ENCODE data around the gene ZFP64. TPM values are rescaled to one million over a fixed set of nuclear protein-coding genes. Genes with fewer than 3 reads are reported as not detected.

Gene ZFP64
- total and polyA plus RNA-seq, 4 experiments from 2014 or later = 6.2 to 12.8 (median 11.3) TPM

- peaks cover 70 to 77% of the 10 kb centered on the region in 2 donors for H3K36me3 Mint-ChIP-seq
Observed at GRCh38 chr20:52160621-52161204, 30.9 kb downstream of the ZFP64 start.

GRCh38 chr20:52160049-52160570, 31.5 kb downstream of the ZFP64 start:
- Histone ChIP-seq H3K4me1 (ENCODE audit: insufficient read depth, low read length) (no peaks in the 10 kb centered on the region), H3K4me3 (ENCODE audit: low read length in 2 of 2) (no peak overlapping the region), H3K27me3 (ENCODE audit: insufficient read depth, low read length) (no peaks in the 10 kb centered on the region), H3K27ac (ENCODE audit: low read depth, low read length) (no peak overlapping the region), H3K9me3 (ENCODE audit: control insufficient read depth in 1 of 2, low read length in 2 of 2) (no peaks in the 10 kb centered on the region), H3K36me3 (ENCODE audit: insufficient read depth, low read length) (peaks cover 22% of the 10 kb centered on the region)
- H3K27ac Mint-ChIP-seq = peak overlapping the region in 1 of 7 donors; percentile 73
- H3K9me3 Mint-ChIP-seq = peaks cover 0 to 4% (median under 1%) of the 10 kb centered on the region in 8 donors
- peaks cover 0 to 2% (median 0%) of the 10 kb centered on the region in 4 donors for H3K4me1 Mint-ChIP-seq
- peaks cover 66 to 74% of the 10 kb centered on the region in 2 donors for H3K36me3 Mint-ChIP-seq
- no peaks in the 10 kb centered on the region for H3K27me3 Mint-ChIP-seq
- no peak overlapping the region for H3K4me3 Mint-ChIP-seq
- ChIA-PET POLR2A (ENCODE audit: partially characterized antibody) (no interaction called here), CTCF (ENCODE audit: partially characterized antibody) (interaction anchor here (1.1 to 2.0 kb wide), 2 partner anchors 10 to 31 kb away, joined by 3 to 8 read pairs; partner anchors contain the start of gene ZFP64)
- intact Hi-C loops (cut with micrococcal nuclease) = no loop called here
- DNase-seq = no peak

More at GRCh38 chr20:52160621-52161204, 30.9 kb downstream of the ZFP64 start:
- Histone ChIP-seq H3K4me3 (ENCODE audit: low read length in 2 of 2) (no peak overlapping the region), H3K27ac (ENCODE audit: low read depth, low read length) (no peak overlapping the region), H3K9me3 (ENCODE audit: control insufficient read depth in 1 of 2, low read length in 2 of 2) (no peaks in the 10 kb centered on the region), H3K27me3 (ENCODE audit: insufficient read depth, low read length) (no peaks in the 10 kb centered on the region), H3K36me3 (ENCODE audit: insufficient read depth, low read length) (peaks cover 22% of the 10 kb centered on the region), H3K4me1 (ENCODE audit: insufficient read depth, low read length) (no peaks in the 10 kb centered on the region)
- no peak for DNase-seq
- Mint-ChIP-seq H3K27me3 (no peaks in the 10 kb centered on the region), H3K4me1 (peaks cover 0 to 2% (median 0%) of the 10 kb centered on the region in 4 donors), H3K4me3 (no peak overlapping the region), H3K9me3 (peaks cover 0 to 4% (median 1%) of the 10 kb centered on the region in 8 donors), H3K27ac (peak overlapping the region in 1 of 7 donors; percentile 3)
- ChIA-PET CTCF (ENCODE audit: partially characterized antibody) (interaction anchor here (1.1 to 2.0 kb wide), 2 partner anchors 10 to 31 kb away, joined by 3 to 8 read pairs; partner anchors contain the start of gene ZFP64), POLR2A (ENCODE audit: partially characterized antibody) (no interaction called here)
- intact Hi-C loops (cut with micrococcal nuclease) = no loop called here

DNA sequence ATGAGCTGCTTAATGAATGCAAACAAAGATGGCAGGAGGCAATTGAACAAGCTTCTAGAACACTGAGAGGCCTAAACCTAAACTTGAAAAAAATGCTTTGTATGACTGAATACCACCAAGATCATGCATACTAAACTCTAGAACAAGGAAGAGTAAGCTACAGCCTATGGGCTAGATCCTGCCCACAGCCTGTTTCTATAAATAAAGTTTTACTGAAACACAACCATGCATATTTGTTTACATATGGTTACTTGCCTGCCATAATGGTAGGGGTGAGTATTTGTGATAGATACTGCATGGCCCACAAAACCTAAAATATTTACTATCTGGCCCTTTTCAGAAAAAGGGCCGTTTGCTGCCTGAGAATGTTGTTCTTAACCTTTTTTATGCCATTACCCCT, 37.0 kb downstream of the ZFP64 start:
- Mint-ChIP-seq H3K4me3 (no peak overlapping the region), H3K4me1 (no peaks in the 10 kb centered on the region), H3K27ac (peak overlapping the region in 1 of 7 donors; percentile 72), H3K9me3 (peaks cover 0 to 4% (median 0%) of the 10 kb centered on the region in 8 donors), H3K36me3 (peaks cover 53 to 59% of the 10 kb centered on the region in 2 donors), H3K27me3 (no peaks in the 10 kb centered on the region)
- Histone ChIP-seq H3K27ac (ENCODE audit: low read depth, low read length) (no peak overlapping the region), H3K4me1 (ENCODE audit: insufficient read depth, low read length) (no peaks in the 10 kb centered on the region), H3K27me3 (ENCODE audit: insufficient read depth, low read length) (no peaks in the 10 kb centered on the region), H3K4me3 (ENCODE audit: low read length in 2 of 2) (no peak overlapping the region), H3K36me3 (ENCODE audit: insufficient read depth, low read length) (peaks cover 13% of the 10 kb centered on the region), H3K9me3 (ENCODE audit: control insufficient read depth in 1 of 2, low read length in 2 of 2) (no peaks in the 10 kb centered on the region)
- no peak for DNase-seq
- intact Hi-C loops (cut with micrococcal nuclease) = no loop called here
- POLR2A ChIA-PET (ENCODE audit: partially characterized antibody) = no interaction called here
- CTCF ChIA-PET (ENCODE audit: partially characterized antibody) = interaction anchor here (1.5 kb wide), 1 partner anchor 26 kb away, joined by 7 read pairs; no protein-coding TSS in a partner anchor

DNA sequence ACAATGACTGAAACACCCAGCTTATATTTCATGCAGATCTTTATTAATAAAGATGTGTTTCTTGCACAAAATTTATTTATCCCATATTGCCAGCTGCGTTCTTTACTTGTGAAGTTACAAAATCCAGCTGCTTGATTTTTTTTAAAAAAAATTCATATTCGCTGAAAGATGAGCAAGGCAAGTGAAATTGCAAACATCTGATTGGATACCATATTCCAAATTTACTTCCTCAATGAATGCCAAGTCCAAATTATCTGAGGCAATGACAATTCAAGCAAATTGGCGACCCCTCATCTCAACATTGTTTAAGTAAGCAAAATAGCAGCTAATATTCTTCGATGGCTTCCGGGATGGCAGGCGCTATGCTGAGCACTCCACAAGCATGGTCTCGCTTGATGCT, 37.7 kb downstream of the ZFP64 start:
- peak overlapping the region in 1 of 7 donors; percentile 61 for H3K27ac Mint-ChIP-seq
- Histone ChIP-seq H3K27me3 (ENCODE audit: insufficient read depth, low read length) (no peaks in the 10 kb centered on the region), H3K27ac (ENCODE audit: low read depth, low read length) (no peak overlapping the region), H3K36me3 (ENCODE audit: insufficient read depth, low read length) (peaks cover 9% of the 10 kb centered on the region), H3K4me3 (ENCODE audit: low read length in 2 of 2) (no peak overlapping the region), H3K9me3 (ENCODE audit: control insufficient read depth in 1 of 2, low read length in 2 of 2) (no peaks in the 10 kb centered on the region), H3K4me1 (ENCODE audit: insufficient read depth, low read length) (no peaks in the 10 kb centered on the region)
- H3K36me3 Mint-ChIP-seq = peaks cover 47 to 53% of the 10 kb centered on the region in 2 donors
- no peaks in the 10 kb centered on the region for H3K4me1 Mint-ChIP-seq
- peaks cover 0 to 4% (median 0%) of the 10 kb centered on the region in 8 donors for H3K9me3 Mint-ChIP-seq
- H3K27me3 Mint-ChIP-seq = no peaks in the 10 kb centered on the region
- intact Hi-C loops (cut with micrococcal nuclease) = no loop called here
- no peak overlapping the region for H3K4me3 Mint-ChIP-seq
- no peak for DNase-seq
- POLR2A ChIA-PET (ENCODE audit: partially characterized antibody) = no interaction called here
- CTCF ChIA-PET (ENCODE audit: partially characterized antibody) = interaction anchor here (1.5 kb wide), 1 partner anchor 25 kb away, joined by 7 read pairs; no protein-coding TSS in a partner anchor

DNA sequence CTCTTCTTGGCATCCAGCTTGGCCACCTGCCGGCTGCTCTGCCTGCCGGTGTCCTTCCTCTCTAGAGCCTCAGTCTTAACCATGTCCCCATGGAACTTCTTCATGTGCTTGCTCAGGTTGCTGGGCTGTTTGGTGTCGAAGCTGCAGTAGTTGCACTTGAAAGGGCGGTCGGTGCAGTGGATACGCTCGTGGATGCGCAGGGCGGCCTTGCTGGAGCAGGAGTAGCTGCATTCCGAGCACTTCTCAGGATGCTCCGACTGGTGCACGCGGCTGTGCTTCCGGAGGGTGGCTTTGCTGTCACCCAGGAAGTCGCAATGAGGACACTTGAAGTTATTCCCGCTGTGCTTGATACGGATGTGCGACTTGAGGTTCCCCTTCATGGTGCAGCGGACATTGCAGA, 38.7 kb downstream of the ZFP64 start:
- Mint-ChIP-seq H3K27me3 (no peaks in the 10 kb centered on the region), H3K36me3 (peaks cover 40 to 43% of the 10 kb centered on the region in 2 donors), H3K9me3 (peaks cover 0 to 1% (median 0%) of the 10 kb centered on the region in 8 donors), H3K4me1 (no peaks in the 10 kb centered on the region), H3K4me3 (no peak overlapping the region), H3K27ac (no peak overlapping the region)
- ChIA-PET CTCF (ENCODE audit: partially characterized antibody) (no interaction called here), POLR2A (ENCODE audit: partially characterized antibody) (no interaction called here)
- peaks cover 6% of the 10 kb centered on the region for H3K36me3 ChIP-seq (ENCODE audit: insufficient read depth, low read length)
- intact Hi-C loops (cut with micrococcal nuclease) = no loop called here
- H3K9me3 ChIP-seq (ENCODE audit: control insufficient read depth in 1 of 2, low read length in 2 of 2) = no peaks in the 10 kb centered on the region
- DNase-seq = no peak
- H3K4me3 ChIP-seq (ENCODE audit: low read length in 2 of 2) = no peak overlapping the region
- H3K27me3 ChIP-seq (ENCODE audit: insufficient read depth, low read length) = no peaks in the 10 kb centered on the region
- no peaks in the 10 kb centered on the region for H3K4me1 ChIP-seq (ENCODE audit: insufficient read depth, low read length)
- H3K27ac ChIP-seq (ENCODE audit: low read depth, low read length) = no peak overlapping the region

DNA sequence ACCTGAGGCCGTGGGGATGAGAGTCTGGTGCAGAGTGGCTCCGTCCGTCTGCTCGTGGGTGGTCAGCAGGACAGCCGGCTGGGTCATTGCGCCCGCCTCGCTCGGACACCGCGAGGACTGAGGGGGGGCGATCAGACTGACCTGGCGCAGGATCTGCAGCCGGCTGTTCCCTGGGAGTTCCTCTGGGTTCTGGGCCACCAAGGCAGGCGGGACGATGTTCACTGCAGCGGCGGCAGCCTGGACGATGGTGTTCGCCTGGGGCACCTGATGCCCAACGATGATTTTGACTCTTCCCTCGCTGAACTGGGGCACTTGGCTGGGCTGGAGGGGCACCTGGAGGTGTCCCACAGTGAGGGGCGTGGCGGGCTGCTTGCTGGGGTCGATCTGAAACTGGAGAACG, 39.2 kb downstream of the ZFP64 start:
- Histone ChIP-seq H3K4me1 (ENCODE audit: insufficient read depth, low read length) (no peaks in the 10 kb centered on the region), H3K9me3 (ENCODE audit: control insufficient read depth in 1 of 2, low read length in 2 of 2) (no peaks in the 10 kb centered on the region), H3K36me3 (ENCODE audit: insufficient read depth, low read length) (peaks cover 6% of the 10 kb centered on the region), H3K27me3 (ENCODE audit: insufficient read depth, low read length) (no peaks in the 10 kb centered on the region), H3K4me3 (ENCODE audit: low read length in 2 of 2) (no peak overlapping the region), H3K27ac (ENCODE audit: low read depth, low read length) (no peak overlapping the region)
- no peak for DNase-seq
- CTCF ChIA-PET (ENCODE audit: partially characterized antibody) = interaction anchor here (1.1 kb wide), 1 partner anchor 24 kb away, joined by 4 read pairs; no protein-coding TSS in a partner anchor
- H3K27ac Mint-ChIP-seq = peak overlapping the region in 1 of 7 donors; percentile 25
- H3K4me3 Mint-ChIP-seq = no peak overlapping the region
- peaks cover 36 to 40% of the 10 kb centered on the region in 2 donors for H3K36me3 Mint-ChIP-seq
- H3K4me1 Mint-ChIP-seq = no peaks in the 10 kb centered on the region
- intact Hi-C loops (cut with micrococcal nuclease) = no loop called here
- POLR2A ChIA-PET (ENCODE audit: partially characterized antibody) = no interaction called here
- H3K27me3 Mint-ChIP-seq = no peaks in the 10 kb centered on the region
- no peaks in the 10 kb centered on the region for H3K9me3 Mint-ChIP-seq

GRCh38 chr20:52150440-52151258, 40.9 kb downstream of the ZFP64 start:
- Mint-ChIP-seq H3K9me3 (no peaks in the 10 kb centered on the region), H3K36me3 (peaks cover 23 to 27% of the 10 kb centered on the region in 2 donors), H3K27ac (no peak overlapping the region), H3K27me3 (no peaks in the 10 kb centered on the region), H3K4me3 (no peak overlapping the region), H3K4me1 (no peaks in the 10 kb centered on the region)
- Histone ChIP-seq H3K36me3 (ENCODE audit: insufficient read depth, low read length) (peaks cover 6% of the 10 kb centered on the region), H3K4me1 (ENCODE audit: insufficient read depth, low read length) (no peaks in the 10 kb centered on the region), H3K27me3 (ENCODE audit: insufficient read depth, low read length) (no peaks in the 10 kb centered on the region), H3K27ac (ENCODE audit: low read depth, low read length) (no peak overlapping the region), H3K4me3 (ENCODE audit: low read length in 2 of 2) (no peak overlapping the region), H3K9me3 (ENCODE audit: control insufficient read depth in 1 of 2, low read length in 2 of 2) (no peaks in the 10 kb centered on the region)
- ChIA-PET CTCF (ENCODE audit: partially characterized antibody) (interaction anchor here (0.6 to 2.3 kb wide), 3 partner anchors 10 to 1163 kb away, joined by 4 to 18 read pairs (median 8); no protein-coding TSS in a partner anchor), POLR2A (ENCODE audit: partially characterized antibody) (no interaction called here)
- intact Hi-C loops (cut with micrococcal nuclease) = loop anchor here (1.0 kb wide), 1 partner anchor 22 kb away; no protein-coding TSS in a partner anchor
- DNase-seq = peak in 4 of 5 donors; percentile 8 to 26 (median 20)
